Liver (tissue), 9 donors: ENCODE data around the gene MTHFD1L. TPM values are rescaled to one million over a fixed set of nuclear protein-coding genes. Genes with fewer than 3 reads are reported as not detected.

ENCODE experiments used
- DNase-seq: peaks from one replicate; pipeline ENCODE4 v3.0.0-alpha.2; 2017; ENCODE audit warnings: low spot score
- H3K27ac ChIP-seq, 2 donors: one replicate each; pipeline ENCODE4 v1.7.0; 2013; ENCODE audit warnings: inconsistent platforms in 2 of 2, low read length in 2 of 2, control low read depth in 1 of 2, low read depth in 1 of 2, mild to moderate bottlenecking in 1 of 2
- H3K27me3 ChIP-seq, 4 donors: one replicate each; pipeline versions ENCODE4 v1.6.1 to v1.7.0; 2013; ENCODE audit warnings: low read length in 3 of 4, inconsistent platforms in 1 of 4, mild to moderate bottlenecking in 1 of 4, moderate library complexity in 1 of 4; ENCODE audit not compliant: control insufficient read depth in 4 of 4, insufficient read depth in 4 of 4
- H3K36me3 ChIP-seq, 4 donors: one replicate each; pipeline versions ENCODE4 v1.6.1 to v1.7.0; 2013; ENCODE audit warnings: low read length in 3 of 4, mild to moderate bottlenecking in 3 of 4, low read depth in 1 of 4, moderate library complexity in 1 of 4; ENCODE audit not compliant: control insufficient read depth in 4 of 4, insufficient read depth in 3 of 4
- H3K4me1 ChIP-seq, 4 donors: one replicate each; pipeline versions ENCODE4 v1.6.1 to v1.7.0; 2013; ENCODE audit warnings: low read length in 3 of 4, mild to moderate bottlenecking in 3 of 4, moderate library complexity in 1 of 4; ENCODE audit not compliant: control insufficient read depth in 4 of 4, insufficient read depth in 4 of 4
- H3K4me3 ChIP-seq, 3 donors: one replicate each; pipeline versions ENCODE4 v1.6.1 to v1.7.0; 2013; ENCODE audit warnings: low read length in 3 of 3, control low read depth in 1 of 3, low read depth in 1 of 3, mild to moderate bottlenecking in 1 of 3
- H3K9ac ChIP-seq, 2 donors: one replicate each; pipeline ENCODE4 v1.7.0; 2013; ENCODE audit warnings: low read length in 2 of 2, mild to moderate bottlenecking in 2 of 2, moderate library complexity in 2 of 2, control low read depth in 1 of 2, low read depth in 1 of 2
- H3K9me3 ChIP-seq, 4 donors: one replicate each; pipeline versions ENCODE4 v1.6.1 to v1.7.0; 2013; ENCODE audit warnings: low read length in 3 of 4; ENCODE audit not compliant: control insufficient read depth in 4 of 4
- ATF3 ChIP-seq: IDR thresholded peaks from 2 replicates; pipeline ENCODE4 v1.6.1; 2016; ENCODE audit warnings: antibody characterized with exemption
- CTCF ChIP-seq: fragments of 150-350 bp; IDR thresholded peaks from 2 replicates; pipeline ENCODE4 v1.5.1; 2017; ENCODE audit warnings: improper control_type of control experiment, low read depth, low read length; ENCODE audit not compliant: missing input control
- EGR1 ChIP-seq, 2 donors: IDR thresholded peaks; 2 replicates each; pipeline ENCODE4 v1.6.1; 2016 to 2018; ENCODE audit warnings: antibody characterized with exemption in 2 of 2, low read depth in 2 of 2
- FOXA2 ChIP-seq: IDR thresholded peaks from 2 replicates; pipeline ENCODE4 v1.6.1; 2016; ENCODE audit warnings: antibody characterized with exemption
- GABPA ChIP-seq, 2 donors: IDR thresholded peaks in 1 of 2; conservative IDR thresholded peaks in 1 of 2; 2 replicates each; pipeline ENCODE4 v1.6.1; 2016; ENCODE audit warnings: antibody characterized with exemption in 2 of 2, mild to moderate bottlenecking in 1 of 2, moderate library complexity in 1 of 2
- HNF4A ChIP-seq, 2 donors: conservative IDR thresholded peaks; 2 replicates each; pipeline ENCODE4 v1.6.1; 2016; ENCODE audit warnings: antibody characterized with exemption in 2 of 2, mild to moderate bottlenecking in 2 of 2
- HNF4G ChIP-seq: IDR thresholded peaks from 2 replicates; pipeline ENCODE4 v1.6.1; 2016; ENCODE audit warnings: antibody characterized with exemption
- JUND ChIP-seq, 2 donors: IDR thresholded peaks; 2 replicates each; pipeline ENCODE4 v1.6.1; 2016; ENCODE audit warnings: antibody characterized with exemption in 2 of 2
- MAX ChIP-seq: IDR thresholded peaks from 2 replicates; pipeline ENCODE4 v1.6.1; 2016; ENCODE audit warnings: antibody characterized with exemption
- NR2F2 ChIP-seq: IDR thresholded peaks from 2 replicates; pipeline ENCODE4 v1.6.1; 2016; ENCODE audit warnings: antibody characterized with exemption
- RXRA ChIP-seq, 2 donors: IDR thresholded peaks; 2 replicates each; pipeline ENCODE4 v1.6.1; 2017 to 2018; ENCODE audit warnings: antibody characterized with exemption in 2 of 2, mild to moderate bottlenecking in 1 of 2
- SP1 ChIP-seq: IDR thresholded peaks from 2 replicates; pipeline ENCODE4 v1.6.1; 2018; ENCODE audit warnings: antibody characterized with exemption, mild to moderate bottlenecking
- TAF1 ChIP-seq: conservative IDR thresholded peaks from 2 replicates; pipeline ENCODE4 v1.6.1; 2016; ENCODE audit warnings: antibody characterized with exemption, mild to moderate bottlenecking
- ZBTB33 ChIP-seq: IDR thresholded peaks from 2 replicates; pipeline ENCODE4 v1.6.1; 2016; ENCODE audit warnings: antibody characterized with exemption
- WGBS: extraction: QIAGEN DNeasy Blood & Tissue Kit; methylation state at CpG from one replicate; pipeline ENCODE4 v1.1.7; 2013; 5-methylcytosine and 5-hydroxymethylcytosine counted together
- polyA plus RNA-seq, 2 donors: library from polyadenylated mRNA; stranded (reverse) in 1 of 2; unstranded in 1 of 2; fragments of 200-250 nt in 1 of 2; fragments of >200 nt in 1 of 2; fragmentation: Nextera tagmentation in 1 of 2; extraction: Ambion mirVana in 1 of 2; gene quantifications; one replicate each; pipeline versions ENCODE4 v1.2.1 to v1.2.3, GENCODE V29; 2013 to 2015
- total RNA-seq, 2 donors: library from RNA; depleted of rRNA; stranded (reverse); fragments of >200 nt; gene quantifications; one replicate each; pipeline ENCODE4 v1.2.3, GENCODE V29; 2014
- donor health status: healthy.
- donor health status: healthy.
- donor health status: healthy.
- donor health status: healthy.
- donor health status: healthy.

Gene MTHFD1L
- total and polyA plus RNA-seq, 4 donors: 2.0 to 7.7 (median 2.8) TPM

GRCh38 chr6:151060766-151061531 is 195.4 kb downstream of the MTHFD1L start:
- 97% methylated on average over 10 of the region's 10 CpGs for WGBS

GRCh38 chr6:151063352-151063751 is 197.8 kb downstream of the MTHFD1L start:
- WGBS: 67% methylated on average over 3 of the region's 3 CpGs
- Histone ChIP-seq H3K27ac (no peak overlapping the region), H3K27me3 (no peaks in the 10 kb centered on the region), H3K9ac (no peak overlapping the region), H3K4me1 (peaks cover 0 to 27% (median 4%) of the 10 kb centered on the region in 4 donors), H3K9me3 (no peaks in the 10 kb centered on the region), H3K4me3 (no peak overlapping the region), H3K36me3 (no peaks in the 10 kb centered on the region)
- TF ChIP-seq HNF4A (conservative IDR thresholded peaks at IDR 0.05) (peak in 1 of 2 donors; percentile 13), ATF3 (no peak), EGR1 (IDR thresholded peaks at IDR 0.05; ENCODE audit: low read depth in 2 of 2) (peak in 1 of 2 donors; percentile 28), SP1 (peak; percentile 29), GABPA (IDR thresholded peaks at IDR 0.05 in 1 of 2, conservative IDR thresholded peaks at IDR 0.05 in 1 of 2) (no peak), HNF4G (no peak), MAX (no peak), CTCF (no peak), JUND (IDR thresholded peaks at IDR 0.05) (peak in 1 of 2 donors; percentile 15), RXRA (IDR thresholded peaks at IDR 0.05) (peak in 1 of 2 donors; percentile 6), ZBTB33 (no peak)
- DNase-seq: no peak

More at GRCh38 chr6:151060766-151061531, 195.4 kb downstream of the MTHFD1L start:
- Histone ChIP-seq H3K36me3 (no peaks in the 10 kb centered on the region), H3K9me3 (no peaks in the 10 kb centered on the region), H3K27ac (peak overlapping the region in 1 of 2 donors; percentile 58), H3K9ac (no peak overlapping the region), H3K27me3 (no peaks in the 10 kb centered on the region), H3K4me1 (peaks cover 0 to 25% (median 1%) of the 10 kb centered on the region in 4 donors), H3K4me3 (no peak overlapping the region)
- TF ChIP-seq ATF3: no peak
- no peak for TF ChIP-seq FOXA2
- no peak for TF ChIP-seq TAF1
- TF ChIP-seq ZBTB33: no peak
- TF ChIP-seq EGR1 (IDR thresholded peaks at IDR 0.05; ENCODE audit: low read depth in 2 of 2): no peak
- no peak for TF ChIP-seq HNF4G
- TF ChIP-seq SP1: no peak
- TF ChIP-seq HNF4A (conservative IDR thresholded peaks at IDR 0.05): no peak
- no peak for TF ChIP-seq MAX
- TF ChIP-seq NR2F2: no peak
- DNase-seq: no peak
